ENCODE measurements around the gene S100A10.

DNA sequence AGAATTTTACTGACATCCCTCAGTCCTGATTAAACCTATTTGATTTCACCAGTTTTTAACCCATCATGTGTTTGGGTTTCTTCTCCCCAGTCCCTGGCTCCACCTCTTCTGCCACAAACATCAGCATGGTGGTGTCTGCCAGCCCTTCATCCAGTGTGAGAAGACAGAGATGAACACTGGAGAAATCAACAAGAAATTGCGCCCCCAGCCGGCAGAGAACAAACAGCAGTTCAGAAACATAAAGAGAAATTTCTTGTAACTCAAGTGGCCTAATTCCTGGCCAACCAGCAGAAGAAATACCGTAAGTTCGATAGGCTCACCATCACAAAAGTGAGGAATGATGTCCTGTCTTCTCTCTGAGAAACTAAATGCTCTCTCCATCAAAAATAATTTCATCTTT lies 24.9 kb upstream of the S100A10 start:
- no peak for TF ChIP-seq OSR1 (CRISPR knock-in tag; IDR thresholded peaks at IDR 0.05)
- no peak for TF ChIP-seq ZFP3 (CRISPR knock-in tag; IDR thresholded peaks at IDR 0.05)
- no peak for TF ChIP-seq ZFP30 (CRISPR knock-in tag; IDR thresholded peaks at IDR 0.05)
- TF ChIP-seq ZC3H10 (CRISPR knock-in tag; IDR thresholded peaks at IDR 0.05), result no peak
- TF ChIP-seq, protein P1, sequence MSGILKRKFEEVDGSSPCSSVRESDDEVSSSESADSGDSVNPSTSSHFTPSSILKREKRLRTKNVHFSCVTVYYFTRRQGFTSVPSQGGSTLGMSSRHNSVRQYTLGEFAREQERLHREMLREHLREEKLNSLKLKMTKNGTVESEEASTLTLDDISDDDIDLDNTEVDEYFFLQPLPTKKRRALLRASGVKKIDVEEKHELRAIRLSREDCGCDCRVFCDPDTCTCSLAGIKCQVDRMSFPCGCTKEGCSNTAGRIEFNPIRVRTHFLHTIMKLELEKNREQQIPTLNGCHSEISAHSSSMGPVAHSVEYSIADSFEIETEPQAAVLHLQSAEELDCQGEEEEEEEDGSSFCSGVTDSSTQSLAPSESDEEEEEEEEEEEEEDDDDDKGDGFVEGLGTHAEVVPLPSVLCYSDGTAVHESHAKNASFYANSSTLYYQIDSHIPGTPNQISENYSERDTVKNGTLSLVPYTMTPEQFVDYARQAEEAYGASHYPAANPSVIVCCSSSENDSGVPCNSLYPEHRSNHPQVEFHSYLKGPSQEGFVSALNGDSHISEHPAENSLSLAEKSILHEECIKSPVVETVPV (CRISPR knock-in tag; IDR thresholded peaks at IDR 0.05), result no peak
- no peak for TF ChIP-seq PPARA (CRISPR knock-in tag; IDR thresholded peaks at IDR 0.05; ENCODE audit: borderline replicate concordance)
- no peak for TF ChIP-seq ZNF8 (CRISPR knock-in tag; IDR thresholded peaks at IDR 0.05)
- TF ChIP-seq ARNTL (CRISPR knock-in tag; IDR thresholded peaks at IDR 0.05; ENCODE audit: borderline replicate concordance, low read depth), result no peak
- TF ChIP-seq BACH2 (CRISPR knock-in tag; IDR thresholded peaks at IDR 0.05; ENCODE audit: borderline replicate concordance), result no peak
- no peak for TF ChIP-seq ESRRG (CRISPR knock-in tag; IDR thresholded peaks at IDR 0.05)
- TF ChIP-seq, protein P2, sequence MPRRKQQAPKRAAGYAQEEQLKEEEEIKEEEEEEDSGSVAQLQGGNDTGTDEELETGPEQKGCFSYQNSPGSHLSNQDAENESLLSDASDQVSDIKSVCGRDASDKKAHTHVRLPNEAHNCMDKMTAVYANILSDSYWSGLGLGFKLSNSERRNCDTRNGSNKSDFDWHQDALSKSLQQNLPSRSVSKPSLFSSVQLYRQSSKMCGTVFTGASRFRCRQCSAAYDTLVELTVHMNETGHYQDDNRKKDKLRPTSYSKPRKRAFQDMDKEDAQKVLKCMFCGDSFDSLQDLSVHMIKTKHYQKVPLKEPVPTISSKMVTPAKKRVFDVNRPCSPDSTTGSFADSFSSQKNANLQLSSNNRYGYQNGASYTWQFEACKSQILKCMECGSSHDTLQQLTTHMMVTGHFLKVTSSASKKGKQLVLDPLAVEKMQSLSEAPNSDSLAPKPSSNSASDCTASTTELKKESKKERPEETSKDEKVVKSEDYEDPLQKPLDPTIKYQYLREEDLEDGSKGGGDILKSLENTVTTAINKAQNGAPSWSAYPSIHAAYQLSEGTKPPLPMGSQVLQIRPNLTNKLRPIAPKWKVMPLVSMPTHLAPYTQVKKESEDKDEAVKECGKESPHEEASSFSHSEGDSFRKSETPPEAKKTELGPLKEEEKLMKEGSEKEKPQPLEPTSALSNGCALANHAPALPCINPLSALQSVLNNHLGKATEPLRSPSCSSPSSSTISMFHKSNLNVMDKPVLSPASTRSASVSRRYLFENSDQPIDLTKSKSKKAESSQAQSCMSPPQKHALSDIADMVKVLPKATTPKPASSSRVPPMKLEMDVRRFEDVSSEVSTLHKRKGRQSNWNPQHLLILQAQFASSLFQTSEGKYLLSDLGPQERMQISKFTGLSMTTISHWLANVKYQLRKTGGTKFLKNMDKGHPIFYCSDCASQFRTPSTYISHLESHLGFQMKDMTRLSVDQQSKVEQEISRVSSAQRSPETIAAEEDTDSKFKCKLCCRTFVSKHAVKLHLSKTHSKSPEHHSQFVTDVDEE (CRISPR knock-in tag; IDR thresholded peaks at IDR 0.05), result no peak
